Inflammatory macrophage treated with lipopolysaccharide for 1 hour (primary cell): ENCODE measurements around the gene NAPA.
"Not testable (repeated sequence)": the region's sequence is repeated elsewhere in the genome, so short reads cannot be mapped to it uniquely, and the experiment has no call there.

Experiments used
- DNase-seq, 2 donors: peaks; one replicate each; pipeline ENCODE4 v3.0.0-alpha.2; 2020 to 2022

NAPA gene

GRCh38 chr19:47499863-47500830 lies 14.7 kb downstream of the NAPA start:
- no peak for DNase-seq

- DNase-seq: no peak
These were observed 15.5 kb downstream of the NAPA start for GRCh38 chr19:47499371-47499770.

GRCh38 chr19:47498561-47498960 lies 16.3 kb downstream of the NAPA start:
- no peak for DNase-seq

GRCh38 chr19:47497821-47498520 lies 16.9 kb downstream of the NAPA start:
- DNase-seq: no peak

- no peak for DNase-seq
These were observed 17.7 kb downstream of the NAPA start for GRCh38 chr19:47497050-47497766.

- no peak for DNase-seq
These were observed 19.1 kb downstream of the NAPA start for GRCh38 chr19:47495478-47496372.

GRCh38 chr19:47494729-47495128 lies 20.1 kb downstream of the NAPA start:
- no peak for DNase-seq

GRCh38 chr19:47494211-47494547 lies 20.7 kb downstream of the NAPA start:
- DNase-seq: no peak

DNA sequence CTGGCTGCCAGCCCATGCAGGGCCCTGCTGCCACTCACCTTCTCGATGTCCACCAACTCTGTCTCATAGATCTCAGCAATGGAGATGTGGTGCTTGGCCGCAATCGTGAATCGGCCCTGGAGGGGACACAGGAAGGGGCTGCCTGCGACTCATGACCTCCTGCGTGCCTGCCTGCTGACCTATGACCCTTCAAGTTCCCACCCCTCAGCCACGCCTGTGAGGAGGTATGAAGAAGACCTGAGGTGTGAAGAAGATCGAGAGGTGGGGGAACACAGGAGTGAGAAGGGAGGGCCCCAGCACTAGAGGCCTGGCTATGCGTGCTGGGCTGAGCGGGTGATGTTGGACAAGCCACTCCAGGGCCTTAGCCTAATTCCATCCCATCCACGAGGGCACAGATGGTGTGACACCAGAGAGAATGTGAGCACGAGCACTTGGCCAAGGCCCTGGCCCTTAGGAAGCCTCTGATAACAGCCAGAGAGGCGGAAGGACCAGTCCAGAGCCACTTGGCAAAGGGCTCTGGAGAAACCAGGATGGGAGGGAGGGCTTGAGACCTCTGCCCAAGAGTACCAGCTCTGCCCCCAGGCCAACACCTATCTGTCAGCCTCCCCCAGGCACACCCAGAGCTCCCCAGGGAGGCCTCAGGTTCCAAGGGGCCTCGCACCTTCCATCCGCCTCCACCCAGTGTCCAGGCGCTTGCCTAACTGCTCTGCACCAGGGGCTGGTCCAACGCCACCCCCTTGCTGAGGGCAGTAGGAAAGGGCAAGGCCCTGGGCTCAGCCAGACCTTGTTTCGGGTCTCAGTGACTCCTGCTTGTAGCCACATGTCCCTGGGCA lies 21.3 kb downstream of the NAPA start:
- DNase-seq: no peak

DNA sequence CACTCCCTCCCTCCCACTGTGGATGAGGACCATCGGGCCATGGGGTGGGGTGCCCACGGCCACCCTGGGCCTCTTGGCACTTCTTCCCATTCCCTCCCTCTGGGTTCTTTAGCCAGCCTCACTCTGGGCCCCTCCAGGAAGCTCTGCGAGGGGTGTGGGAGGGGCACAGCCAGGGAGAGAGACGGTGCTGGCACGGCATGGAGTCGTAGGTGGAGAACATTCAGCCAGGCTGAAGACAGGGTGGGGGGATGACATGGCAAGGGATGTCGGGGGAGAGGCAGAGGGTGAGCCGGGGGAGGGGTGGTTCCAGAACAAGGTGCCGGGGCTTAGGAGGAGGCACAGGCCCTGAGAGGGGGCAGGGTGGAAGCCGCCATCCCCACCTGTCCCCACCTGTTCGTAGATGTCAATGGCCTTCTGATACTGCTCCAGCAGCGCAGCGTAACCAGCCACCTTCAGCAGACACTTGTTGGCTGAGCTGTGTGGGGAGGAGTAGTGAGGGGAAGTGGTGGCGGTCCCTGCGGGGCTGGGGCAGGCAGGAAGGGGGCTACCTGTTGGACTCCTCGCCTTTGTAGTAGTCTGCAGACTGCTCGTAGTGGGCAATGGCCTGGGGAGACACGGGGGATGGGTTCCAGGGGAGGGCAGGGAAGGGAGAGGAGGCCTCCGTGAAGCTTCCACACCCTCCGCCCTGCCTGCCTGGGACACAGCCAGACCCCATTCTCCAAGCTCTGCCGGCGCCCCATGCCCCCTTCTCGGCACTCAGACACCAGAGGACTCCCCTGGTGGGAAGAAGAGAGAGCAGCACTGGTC lies 22.1 kb downstream of the NAPA start:
- no peak for DNase-seq

DNA sequence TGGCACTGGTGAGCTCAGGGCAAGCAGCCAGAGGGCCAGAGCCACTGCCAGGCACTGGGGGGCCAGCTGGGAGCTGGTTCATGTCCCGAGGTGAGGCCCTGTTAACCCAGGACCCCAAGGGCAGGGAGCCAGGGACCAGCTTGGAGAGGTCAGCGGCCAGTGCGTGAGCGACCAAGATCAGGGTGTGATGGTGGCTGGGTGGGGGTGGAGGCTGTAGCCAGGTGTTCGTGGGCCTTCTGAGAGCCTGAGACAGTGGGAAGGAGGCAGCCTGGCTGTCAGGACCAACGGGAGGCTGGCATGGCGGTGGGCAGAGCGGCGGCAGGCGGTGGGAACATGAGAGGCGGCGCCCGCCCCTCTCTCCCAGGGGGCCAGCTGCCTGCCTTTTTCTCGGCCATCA lies 22.7 kb downstream of the NAPA start:
- no peak for DNase-seq

- DNase-seq: no peak
These were observed 23.3 kb downstream of the NAPA start for GRCh38 chr19:47491358-47492136.

- DNase-seq: no peak
These were observed 24.0 kb downstream of the NAPA start for GRCh38 chr19:47490847-47491246.

DNA sequence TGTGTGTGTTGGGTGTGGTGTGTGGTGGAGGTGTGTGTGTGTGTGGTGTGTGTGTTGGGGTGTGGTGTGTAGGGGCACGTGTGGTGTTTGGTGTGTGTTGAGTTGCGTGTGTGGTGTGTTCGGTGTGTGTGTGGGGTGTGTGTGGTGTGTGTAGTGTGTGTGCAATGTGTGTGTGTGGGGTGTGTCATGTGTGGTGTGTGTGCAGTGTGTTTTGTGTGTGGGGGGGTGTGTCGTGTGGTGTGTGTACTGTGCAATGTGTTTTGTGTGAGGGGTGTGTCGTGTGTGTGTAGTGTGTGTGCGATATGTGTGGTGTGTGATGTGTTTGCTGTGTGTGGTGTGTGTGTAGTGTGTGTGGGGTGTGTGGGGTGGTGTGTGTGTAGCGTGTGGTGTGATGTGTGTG lies 24.8 kb downstream of the NAPA start:
- DNase-seq: no peak

DNA sequence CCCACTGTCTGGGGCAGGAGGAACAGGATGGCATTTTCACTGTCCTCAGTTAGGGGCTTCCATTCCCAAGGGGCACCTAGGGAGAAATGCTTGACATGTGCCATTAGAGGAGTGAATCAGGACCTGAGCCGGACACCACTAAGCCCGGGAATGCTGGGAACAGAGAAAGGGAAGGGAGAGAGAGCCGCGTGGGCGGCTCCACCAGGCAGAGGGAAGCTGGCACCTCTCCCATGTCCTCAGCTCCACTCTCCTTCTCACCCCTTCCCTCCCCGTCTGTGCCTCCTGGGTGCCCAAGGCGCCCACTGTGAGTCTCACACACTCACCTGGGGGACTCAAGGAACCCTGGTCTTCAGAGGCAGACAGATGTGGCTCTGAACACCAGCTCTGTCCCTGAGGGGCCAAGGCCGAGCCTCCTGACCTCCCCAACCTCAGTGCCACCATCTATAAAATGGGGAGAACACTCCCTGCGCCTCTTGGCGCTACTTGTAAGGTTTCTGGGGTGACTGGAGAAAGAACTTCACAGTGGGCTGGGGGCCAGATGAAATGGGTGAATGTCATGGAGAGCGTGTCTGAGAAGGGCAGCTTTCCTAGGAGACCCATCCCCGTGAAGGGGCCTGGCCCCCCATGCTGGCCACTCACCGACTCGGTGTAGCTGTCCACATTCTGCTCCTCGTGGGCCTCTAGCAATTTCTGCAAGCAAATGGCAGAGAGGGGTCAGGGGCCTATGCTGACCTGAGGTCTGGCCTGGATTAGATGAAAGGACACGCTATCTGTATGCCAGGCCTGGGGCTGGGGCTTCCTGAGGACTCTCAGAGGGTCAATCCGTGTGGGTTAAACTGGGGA lies 25.6 kb downstream of the NAPA start:
- DNase-seq: no peak

- DNase-seq: no peak
These were observed 27.0 kb downstream of the NAPA start for GRCh38 chr19:47487551-47488515.

GRCh38 chr19:47486900-47487299 lies 28.0 kb downstream of the NAPA start:
- no peak for DNase-seq

- not testable (repeated sequence) for DNase-seq
These were observed 28.6 kb downstream of the NAPA start for GRCh38 chr19:47486220-47486619.
